Sigmoid colon (tissue), 7 donors: Measurements from ENCODE around the gene FBXL16. TPM values are rescaled to one million over a fixed set of nuclear protein-coding genes. Genes with fewer than 3 reads are reported as not detected.

ENCODE experiments used
- DNase-seq: peaks from one replicate; pipeline ENCODE4 v3.0.0-alpha.2; 2019
- H3K27ac ChIP-seq, 4 donors: fragments of 200-600 bp; sonication (generic); one replicate each; pipeline ENCODE4 v1.5.1; 2016 to 2019; ENCODE audit warnings: mild to moderate bottlenecking in 1 of 4
- H3K27me3 ChIP-seq, 3 donors: fragments of 200-600 bp; sonication (generic); one replicate each; pipeline ENCODE4 v1.5.1; 2019; ENCODE audit warnings: mild to moderate bottlenecking in 1 of 3
- H3K36me3 ChIP-seq, 4 donors: fragments of 200-600 bp; sonication (generic); one replicate each; pipeline ENCODE4 v1.5.1; 2016 to 2019
- H3K4me1 ChIP-seq, 4 donors: fragments of 200-600 bp; sonication (generic); one replicate each; pipeline ENCODE4 v1.5.1; 2017 to 2019
- H3K4me3 ChIP-seq, 4 donors: fragments of 200-600 bp; sonication (generic); one replicate each; pipeline ENCODE4 v1.5.1; 2017 to 2019; ENCODE audit warnings: mild to moderate bottlenecking in 2 of 4, moderate library complexity in 1 of 4
- H3K9me3 ChIP-seq, 4 donors: fragments of 200-600 bp in 3 of 4; sonication (generic) in 3 of 4; one replicate each; pipeline versions ENCODE4 v1.5.1 to v1.6.1; 2013 to 2019
- EP300 ChIP-seq, 4 donors: sonication (generic); formaldehyde crosslinking; IDR thresholded peaks; one replicate each; pipeline ENCODE4 v1.6.1; 2017; ENCODE audit warnings: antibody characterized with exemption in 4 of 4
- POLR2A ChIP-seq, 2 donors: fragments of 450-650 bp; IDR thresholded peaks; one replicate each; pipeline ENCODE4 v1.6.1; 2016; ENCODE audit warnings: antibody characterized with exemption in 2 of 2, mild to moderate bottlenecking in 2 of 2, moderate library complexity in 2 of 2
- POLR2AphosphoS5 ChIP-seq, 4 donors: sonication (generic); formaldehyde crosslinking; IDR thresholded peaks; one replicate each; pipeline ENCODE4 v1.6.1; 2017; ENCODE audit warnings: antibody characterized with exemption in 4 of 4
- WGBS, 2 donors: extraction: QIAGEN DNeasy Blood & Tissue Kit; methylation state at CpG; one replicate each; pipeline ENCODE4 v1.1.7; 2013; 5-methylcytosine and 5-hydroxymethylcytosine counted together
- intact Hi-C: fragments of 100-400 bp; cut with DNase I; formaldehyde crosslinking; loops from one replicate; pipeline ENCODE4 v1.15.1; 2023
- polyA plus RNA-seq, 3 donors: library from polyadenylated mRNA; stranded (reverse); fragments of 200-250 nt; gene quantifications; one replicate each; pipeline ENCODE4 v1.2.3, GENCODE V29; 2013
- total RNA-seq, 4 donors: library from RNA; depleted of rRNA; stranded (reverse); fragments of >200 nt; gene quantifications; one replicate each; pipeline ENCODE4 v1.1.0, GENCODE V29; 2016
- TF ChIP-seq, protein P1 (sequence below), 4 experiments: fragments of 450-650 bp in 3 of 4; fragments of 200-600 bp in 1 of 4; IDR thresholded peaks; one replicate each; pipeline ENCODE4 v1.5.1; 2016 to 2019; ENCODE audit warnings: antibody characterized with exemption in 4 of 4, mild to moderate bottlenecking in 3 of 4, moderate library complexity in 2 of 4
- donor health status: healthy with polysubstance abuse.
- donor health status: Bipolar disorder and iron deficiency.
- donor health status: healthy.

Gene FBXL16
- total and polyA plus RNA-seq, 7 donors, result 0.16 to 2.4 (median 1.4) TPM; not detected in 1

DNA sequence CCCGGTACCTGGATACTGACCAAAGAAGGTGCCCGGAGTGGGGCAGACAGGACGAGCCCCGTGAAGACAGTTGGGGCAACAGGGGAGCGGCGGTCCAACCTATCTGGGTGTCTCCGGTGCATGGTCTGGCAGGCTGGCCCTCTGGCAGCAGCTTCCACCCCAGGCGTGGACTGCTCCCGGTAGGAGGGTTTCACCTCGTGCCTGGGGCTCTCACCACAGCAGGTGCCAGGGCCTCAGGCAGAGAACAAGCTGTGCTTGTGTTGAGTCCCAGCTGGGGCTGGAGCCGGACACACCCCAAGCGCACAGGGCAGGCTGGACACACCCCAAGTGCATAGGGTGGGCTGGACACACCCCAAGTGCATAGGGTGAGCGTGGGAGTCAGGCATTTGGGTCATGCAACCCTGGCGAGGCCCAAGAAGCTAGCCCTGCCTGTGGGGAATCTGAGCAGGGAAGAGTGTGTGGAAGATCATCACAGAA lies 1.5 kb upstream of the FBXL16 start:
- WGBS, 2 donors, result 13 to 42% methylated on average over 14 of the region's 14 CpGs
- no peaks in the 10 kb centered on the region for H3K9me3 ChIP-seq
- H3K27ac ChIP-seq, result no peak overlapping the region
- H3K36me3 ChIP-seq, result no peaks in the 10 kb centered on the region
- TF ChIP-seq POLR2AphosphoS5 (IDR thresholded peaks at IDR 0.05), result no peak
- TF ChIP-seq EP300 (IDR thresholded peaks at IDR 0.05), result no peak
- TF ChIP-seq, protein P1, sequence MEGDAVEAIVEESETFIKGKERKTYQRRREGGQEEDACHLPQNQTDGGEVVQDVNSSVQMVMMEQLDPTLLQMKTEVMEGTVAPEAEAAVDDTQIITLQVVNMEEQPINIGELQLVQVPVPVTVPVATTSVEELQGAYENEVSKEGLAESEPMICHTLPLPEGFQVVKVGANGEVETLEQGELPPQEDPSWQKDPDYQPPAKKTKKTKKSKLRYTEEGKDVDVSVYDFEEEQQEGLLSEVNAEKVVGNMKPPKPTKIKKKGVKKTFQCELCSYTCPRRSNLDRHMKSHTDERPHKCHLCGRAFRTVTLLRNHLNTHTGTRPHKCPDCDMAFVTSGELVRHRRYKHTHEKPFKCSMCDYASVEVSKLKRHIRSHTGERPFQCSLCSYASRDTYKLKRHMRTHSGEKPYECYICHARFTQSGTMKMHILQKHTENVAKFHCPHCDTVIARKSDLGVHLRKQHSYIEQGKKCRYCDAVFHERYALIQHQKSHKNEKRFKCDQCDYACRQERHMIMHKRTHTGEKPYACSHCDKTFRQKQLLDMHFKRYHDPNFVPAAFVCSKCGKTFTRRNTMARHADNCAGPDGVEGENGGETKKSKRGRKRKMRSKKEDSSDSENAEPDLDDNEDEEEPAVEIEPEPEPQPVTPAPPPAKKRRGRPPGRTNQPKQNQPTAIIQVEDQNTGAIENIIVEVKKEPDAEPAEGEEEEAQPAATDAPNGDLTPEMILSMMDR (IDR thresholded peaks at IDR 0.05), result no peak
- no peak for TF ChIP-seq POLR2A (IDR thresholded peaks at IDR 0.05)
- H3K4me3 ChIP-seq, result no peak overlapping the region
- peaks cover 61 to 95% (median 94%) of the 10 kb centered on the region in 3 donors for H3K27me3 ChIP-seq
- no peak for DNase-seq
- peaks cover 0 to 24% (median 11%) of the 10 kb centered on the region in 4 donors for H3K4me1 ChIP-seq
- intact Hi-C loops, result no loop called here

DNA sequence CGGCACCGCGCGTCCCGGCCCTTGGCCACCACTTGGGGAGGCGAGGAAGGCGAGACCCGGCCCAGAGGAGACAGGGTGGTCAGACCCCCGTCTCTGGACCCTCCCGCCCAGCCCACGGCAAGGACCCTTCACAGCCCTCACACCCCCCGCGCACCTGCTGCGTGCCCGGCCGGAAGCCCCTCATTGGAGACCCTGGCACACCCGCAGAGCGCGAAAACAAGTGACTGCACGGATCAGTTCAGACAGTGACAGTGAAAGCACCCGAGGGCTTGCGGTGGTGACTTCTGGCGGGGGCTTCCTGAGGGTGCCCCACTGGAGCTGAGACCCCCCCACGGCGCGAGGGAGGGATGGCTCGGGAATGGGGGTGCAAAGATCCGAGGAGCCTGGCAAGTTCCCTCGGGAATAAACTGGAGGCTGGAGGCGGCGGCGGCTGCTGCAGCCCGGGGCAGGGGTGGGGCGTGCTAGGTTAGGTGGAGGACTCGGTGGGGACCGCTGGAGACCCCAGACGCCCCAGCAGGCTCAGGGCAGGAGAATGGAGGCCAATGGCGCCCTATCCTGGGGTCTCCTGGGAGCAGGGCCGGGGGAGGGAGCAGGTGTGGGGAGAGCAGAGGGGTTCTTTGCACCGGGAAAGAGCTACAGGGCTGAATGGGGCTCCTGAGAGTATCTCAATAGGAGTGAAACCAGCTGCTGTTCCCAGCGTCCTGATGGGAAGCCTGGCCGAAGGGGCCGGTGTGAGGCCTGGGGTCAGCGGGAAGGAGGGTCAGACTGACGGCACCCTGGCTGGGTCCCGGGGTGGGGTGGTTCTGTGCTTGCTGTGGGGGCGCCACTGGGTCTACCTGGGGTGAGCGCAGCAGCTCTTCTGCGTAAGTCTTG lies 824 bp upstream of the FBXL16 start:
- peaks cover 66 to 98% (median 96%) of the 10 kb centered on the region in 3 donors for H3K27me3 ChIP-seq
- TF ChIP-seq POLR2A (IDR thresholded peaks at IDR 0.05), result no peak
- TF ChIP-seq EP300 (IDR thresholded peaks at IDR 0.05), result no peak
- no peak for TF ChIP-seq POLR2AphosphoS5 (IDR thresholded peaks at IDR 0.05)
- TF ChIP-seq, protein P1 (IDR thresholded peaks at IDR 0.05), result no peak
- H3K27ac ChIP-seq, result no peak overlapping the region
- DNase-seq, result no peak
- no peaks in the 10 kb centered on the region for H3K9me3 ChIP-seq
- 4 to 6% methylated on average over 49 of the region's 49 CpGs for WGBS, 2 donors
- H3K4me1 ChIP-seq, result peaks cover 0 to 20% (median 9%) of the 10 kb centered on the region in 4 donors
- H3K4me3 ChIP-seq, result no peak overlapping the region
- intact Hi-C loops, result no loop called here
- no peaks in the 10 kb centered on the region for H3K36me3 ChIP-seq

DNA sequence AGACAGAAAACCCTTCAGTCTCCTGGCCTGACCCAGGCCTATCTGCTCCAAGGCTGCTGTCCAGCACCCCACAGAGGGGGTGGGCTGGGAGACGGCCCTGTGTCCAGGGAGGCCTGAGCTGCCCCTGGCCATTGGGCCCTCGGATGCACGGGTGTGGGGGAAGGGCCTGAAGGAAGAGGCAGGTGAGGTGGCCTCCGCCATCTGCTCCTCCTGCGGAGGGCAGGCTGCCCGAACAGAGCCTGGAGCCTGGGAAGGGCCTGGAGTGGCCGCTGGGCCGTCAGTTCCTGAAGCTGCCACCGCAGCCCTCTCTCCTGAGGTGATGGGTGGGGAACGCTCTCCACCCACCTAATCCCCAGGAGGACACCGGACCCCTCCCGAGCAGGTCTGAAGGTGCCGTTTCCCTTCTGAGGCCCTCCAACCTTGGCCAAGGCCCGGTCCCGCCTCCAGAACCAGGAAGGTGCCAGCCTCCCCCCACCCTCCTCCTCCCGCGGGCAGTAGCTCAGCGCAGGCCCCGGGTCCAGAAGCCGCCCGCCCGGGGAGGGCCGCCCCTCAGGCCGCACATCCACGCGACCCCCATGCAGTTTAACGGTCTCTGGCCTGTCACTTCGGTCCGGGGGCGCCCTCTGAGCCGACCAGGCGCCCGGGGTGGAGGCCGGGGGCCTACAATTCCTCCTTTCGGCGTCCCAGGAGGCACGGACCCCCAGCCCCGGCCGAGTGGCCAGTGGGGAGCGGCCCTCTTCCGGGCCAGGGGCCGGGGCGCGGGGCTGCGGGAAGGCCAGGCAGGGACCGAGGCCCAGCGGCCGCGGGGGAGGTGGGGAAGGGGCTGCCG lies 835 bp downstream of the FBXL16 start:
- intact Hi-C loops, result no loop called here
- H3K4me3 ChIP-seq, result no peak overlapping the region
- H3K27me3 ChIP-seq, result peaks cover 72 to 98% (median 96%) of the 10 kb centered on the region in 3 donors
- H3K4me1 ChIP-seq, result peaks cover 0 to 21% (median 12%) of the 10 kb centered on the region in 4 donors
- no peak overlapping the region for H3K27ac ChIP-seq
- TF ChIP-seq POLR2AphosphoS5 (IDR thresholded peaks at IDR 0.05), result no peak
- H3K9me3 ChIP-seq, result no peaks in the 10 kb centered on the region
- DNase-seq, result no peak
- H3K36me3 ChIP-seq, result no peaks in the 10 kb centered on the region
- 11 to 15% methylated on average over 50 of the region's 50 CpGs for WGBS, 2 donors

DNA sequence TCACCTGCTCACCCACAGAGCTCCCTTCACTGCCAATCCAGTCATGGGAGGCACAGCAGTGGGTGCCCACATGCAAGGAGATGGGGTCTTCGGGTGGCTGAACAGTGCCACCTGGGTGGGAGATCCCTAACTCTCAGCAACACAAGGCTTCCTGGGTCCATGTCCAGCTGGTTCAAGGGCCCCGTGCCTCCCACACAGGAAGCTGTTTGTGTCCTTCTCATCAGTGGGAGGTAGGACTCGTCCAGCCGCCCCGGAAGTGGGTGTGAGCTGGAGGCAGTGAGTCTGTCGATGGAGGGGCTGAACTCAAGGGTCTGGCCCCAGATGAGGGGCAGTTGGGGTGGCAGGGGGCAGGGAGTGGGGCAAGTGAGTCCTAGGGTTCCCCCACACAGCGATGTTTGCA lies 1.6 kb downstream of the FBXL16 start:
- Histone ChIP-seq H3K27me3 (peaks cover 75 to 98% (median 97%) of the 10 kb centered on the region in 3 donors), H3K27ac (no peak overlapping the region), H3K4me1 (peaks cover 0 to 19% (median 11%) of the 10 kb centered on the region in 4 donors), H3K9me3 (no peaks in the 10 kb centered on the region), H3K4me3 (no peak overlapping the region), H3K36me3 (no peaks in the 10 kb centered on the region)
- intact Hi-C loops, result no loop called here
- WGBS, 2 donors, result 68 to 76% methylated on average over 7 of the region's 7 CpGs
- TF ChIP-seq, protein P1 (IDR thresholded peaks at IDR 0.05), result no peak
- no peak for TF ChIP-seq POLR2A (IDR thresholded peaks at IDR 0.05)
- no peak for TF ChIP-seq EP300 (IDR thresholded peaks at IDR 0.05)
- no peak for TF ChIP-seq POLR2AphosphoS5 (IDR thresholded peaks at IDR 0.05)
- DNase-seq, result no peak

DNA sequence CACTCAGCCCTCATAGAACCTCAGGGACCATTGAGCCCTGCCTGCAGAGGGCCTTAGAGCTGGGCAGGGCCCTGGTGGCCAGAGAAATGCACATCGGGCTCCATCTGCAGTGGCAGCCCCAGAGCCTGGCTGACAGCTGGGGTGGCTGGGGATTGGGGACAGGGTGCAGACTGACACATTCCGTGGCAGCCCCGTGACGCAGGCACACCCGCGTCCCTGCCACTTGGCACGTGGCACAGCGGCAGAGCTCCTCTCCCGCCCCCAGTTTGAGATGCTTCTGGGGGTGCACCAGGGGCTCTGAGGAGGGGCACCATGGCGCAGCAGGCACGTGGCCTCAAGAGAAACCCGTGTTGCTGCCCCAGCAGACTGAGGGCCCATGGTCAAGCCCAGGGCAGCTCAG lies 2.2 kb downstream of the FBXL16 start:
- 61 to 82% methylated on average over 12 of the region's 12 CpGs for WGBS, 2 donors
- H3K9me3 ChIP-seq, result no peaks in the 10 kb centered on the region
- DNase-seq, result no peak
- TF ChIP-seq, protein P1 (IDR thresholded peaks at IDR 0.05), result no peak
- no peak for TF ChIP-seq EP300 (IDR thresholded peaks at IDR 0.05)
- no peak for TF ChIP-seq POLR2AphosphoS5 (IDR thresholded peaks at IDR 0.05)
- TF ChIP-seq POLR2A (IDR thresholded peaks at IDR 0.05), result no peak
- H3K36me3 ChIP-seq, result no peaks in the 10 kb centered on the region
- intact Hi-C loops, result no loop called here
- H3K4me1 ChIP-seq, result peaks cover 0 to 19% (median 11%) of the 10 kb centered on the region in 4 donors
- H3K27me3 ChIP-seq, result peaks cover 72 to 96% (median 91%) of the 10 kb centered on the region in 3 donors
- H3K4me3 ChIP-seq, result no peak overlapping the region
- H3K27ac ChIP-seq, result no peak overlapping the region
